Activated B cell treated with CpG ODN at 0.5 μM for 24 hours (primary cell): Measurements from ENCODE around the gene BBIP1. TPM values are rescaled to one million over a fixed set of nuclear protein-coding genes. Genes with fewer than 3 reads are reported as not detected.

Experiments used
- ATAC-seq: fragments of 200-7000 bp; cut with Tn5 transposase; one replicate; pipeline ENCODE4 v1.10.0; 2021; ENCODE audit warnings: low read depth, mild to moderate bottlenecking, moderate library complexity
- CTCF ChIA-PET: fragments of 350-600 bp; sonication (Branson Sonifier 250); formaldehyde crosslinking; loops from one replicate; lab custom pipeline; 2021; ENCODE audit warnings: antibody characterized with exemption; lab: Charles Lee
- POLR2A ChIA-PET: fragments of 350-600 bp; sonication (Branson Sonifier 250); formaldehyde crosslinking; loops from one replicate; lab custom pipeline; 2021; ENCODE audit warnings: antibody characterized with exemption; lab: Charles Lee
- DNase-seq: peaks from one replicate; pipeline ENCODE4 v3.0.0; 2022
- H3K27ac Mint-ChIP-seq: one replicate; pipeline ENCODE4 v1.8.0; 2020; ENCODE audit warnings: mixed read lengths
- H3K27me3 Mint-ChIP-seq: one replicate; pipeline ENCODE4 v1.8.0; 2021; ENCODE audit warnings: mixed read lengths
- H3K36me3 Mint-ChIP-seq: one replicate; pipeline ENCODE4 v1.8.0; 2021; ENCODE audit warnings: low read depth, mixed read lengths
- H3K4me1 Mint-ChIP-seq: one replicate; pipeline ENCODE4 v1.8.0; 2021; ENCODE audit warnings: mixed read lengths
- H3K4me3 Mint-ChIP-seq: one replicate; pipeline ENCODE4 v1.8.0; 2020; ENCODE audit warnings: mild to moderate bottlenecking, mixed read lengths
- H3K9me3 Mint-ChIP-seq: one replicate; pipeline ENCODE4 v1.8.0; 2020; ENCODE audit warnings: mixed read lengths
- CTCF ChIP-seq: fragments of 200-600 bp; IDR thresholded peaks from one replicate; pipeline ENCODE4 v1.8.0; 2022; ENCODE audit warnings: antibody characterized with exemption, mild to moderate bottlenecking
- intact Hi-C: fragments of 100-400 bp; cut with micrococcal nuclease; formaldehyde crosslinking; loops from one replicate; pipeline ENCODE4 v1.15.1; 2024
- total RNA-seq: library from RNA; stranded (reverse); gene quantifications from 2 replicates; pipeline ENCODE4 v1.2.3, GENCODE V29; 2022

Gene BBIP1
- total RNA-seq, 1 donor from 2014 or later: 29.0 TPM

GRCh38 chr10:110853921-110854605 lies 64.9 kb downstream of the BBIP1 start:
- H3K36me3 Mint-ChIP-seq: no peaks in the 10 kb centered on the region
- DNase-seq (no peak), ATAC-seq (no peak)
- TF ChIP-seq CTCF: no peak
- peaks cover 55% of the 10 kb centered on the region for H3K4me1 Mint-ChIP-seq
- H3K4me3 Mint-ChIP-seq: no peak overlapping the region
- no peak overlapping the region for H3K27ac Mint-ChIP-seq
- intact Hi-C loops: no loop called here
- no peaks in the 10 kb centered on the region for H3K9me3 Mint-ChIP-seq
- CTCF ChIA-PET: no interaction called here
- no peaks in the 10 kb centered on the region for H3K27me3 Mint-ChIP-seq
- POLR2A ChIA-PET: no interaction called here

GRCh38 chr10:110852947-110853346 lies 66.0 kb downstream of the BBIP1 start:
- H3K27me3 Mint-ChIP-seq: no peaks in the 10 kb centered on the region
- DNase-seq (no peak), ATAC-seq (no peak)
- ChIA-PET CTCF (interaction anchor here (1.1 kb wide), 1 partner anchor 24 kb away, joined by 3 read pairs; no protein-coding TSS in a partner anchor), POLR2A (interaction anchor here (0.6 to 1.5 kb wide), 3 partner anchors 9 to 30 kb away, joined by 3 to 6 read pairs (median 4); no protein-coding TSS in a partner anchor)
- H3K4me3 Mint-ChIP-seq: no peak overlapping the region
- H3K36me3 Mint-ChIP-seq: no peaks in the 10 kb centered on the region
- no peak overlapping the region for H3K27ac Mint-ChIP-seq
- no peak for TF ChIP-seq CTCF
- no peaks in the 10 kb centered on the region for H3K9me3 Mint-ChIP-seq
- intact Hi-C loops: no loop called here
- H3K4me1 Mint-ChIP-seq: peaks cover 48% of the 10 kb centered on the region

GRCh38 chr10:110852255-110852896 lies 66.6 kb downstream of the BBIP1 start:
- no peak for TF ChIP-seq CTCF
- H3K27ac Mint-ChIP-seq: no peak overlapping the region
- POLR2A ChIA-PET: interaction anchor here (0.6 to 1.5 kb wide), 4 partner anchors 8 to 29 kb away, joined by 3 to 6 read pairs (median 4); no protein-coding TSS in a partner anchor
- ATAC-seq (no peak), DNase-seq (no peak)
- H3K36me3 Mint-ChIP-seq: no peaks in the 10 kb centered on the region
- intact Hi-C loops: no loop called here
- peaks cover 47% of the 10 kb centered on the region for H3K4me1 Mint-ChIP-seq
- H3K27me3 Mint-ChIP-seq: no peaks in the 10 kb centered on the region
- no peak overlapping the region for H3K4me3 Mint-ChIP-seq
- CTCF ChIA-PET: interaction anchor here (0.9 to 1.1 kb wide), 2 partner anchors 10 to 24 kb away, joined by 3 read pairs; no protein-coding TSS in a partner anchor
- no peaks in the 10 kb centered on the region for H3K9me3 Mint-ChIP-seq

- no peaks in the 10 kb centered on the region for H3K36me3 Mint-ChIP-seq
- H3K4me3 Mint-ChIP-seq: no peak overlapping the region
- ChIA-PET POLR2A (interaction anchor here (1.2 to 1.5 kb wide), 3 partner anchors 8 to 20 kb away, joined by 3 to 5 read pairs (median 4); partner anchors contain the start of gene PDCD4), CTCF (no interaction called here)
- ATAC-seq (no peak), DNase-seq (no peak)
- peaks cover 56% of the 10 kb centered on the region for H3K4me1 Mint-ChIP-seq
- H3K27ac Mint-ChIP-seq: peak overlapping the region; percentile 46
- intact Hi-C loops: no loop called here
- no peak for TF ChIP-seq CTCF
- H3K27me3 Mint-ChIP-seq: no peaks in the 10 kb centered on the region
- no peaks in the 10 kb centered on the region for H3K9me3 Mint-ChIP-seq
Observed at GRCh38 chr10:110851020-110851612, 67.9 kb downstream of the BBIP1 start.

GRCh38 chr10:110850099-110850498 lies 68.9 kb downstream of the BBIP1 start:
- DNase-seq: no peak
- TF ChIP-seq CTCF: no peak
- ChIA-PET POLR2A (interaction anchor here (0.9 to 1.4 kb wide), 3 partner anchors 9 to 21 kb away, joined by 3 to 4 read pairs (median 3); partner anchors contain the start of gene PDCD4), CTCF (no interaction called here)
- Mint-ChIP-seq H3K27me3 (no peaks in the 10 kb centered on the region), H3K9me3 (no peaks in the 10 kb centered on the region), H3K4me3 (no peak overlapping the region), H3K4me1 (peaks cover 66% of the 10 kb centered on the region), H3K36me3 (no peaks in the 10 kb centered on the region), H3K27ac (no peak overlapping the region)
- intact Hi-C loops: loop anchor here (1.0 kb wide), 1 partner anchor 8 kb away; no protein-coding TSS in a partner anchor
- no peak for ATAC-seq
